Measurements from ENCODE around the gene JUN.

The JUN gene

DNA sequence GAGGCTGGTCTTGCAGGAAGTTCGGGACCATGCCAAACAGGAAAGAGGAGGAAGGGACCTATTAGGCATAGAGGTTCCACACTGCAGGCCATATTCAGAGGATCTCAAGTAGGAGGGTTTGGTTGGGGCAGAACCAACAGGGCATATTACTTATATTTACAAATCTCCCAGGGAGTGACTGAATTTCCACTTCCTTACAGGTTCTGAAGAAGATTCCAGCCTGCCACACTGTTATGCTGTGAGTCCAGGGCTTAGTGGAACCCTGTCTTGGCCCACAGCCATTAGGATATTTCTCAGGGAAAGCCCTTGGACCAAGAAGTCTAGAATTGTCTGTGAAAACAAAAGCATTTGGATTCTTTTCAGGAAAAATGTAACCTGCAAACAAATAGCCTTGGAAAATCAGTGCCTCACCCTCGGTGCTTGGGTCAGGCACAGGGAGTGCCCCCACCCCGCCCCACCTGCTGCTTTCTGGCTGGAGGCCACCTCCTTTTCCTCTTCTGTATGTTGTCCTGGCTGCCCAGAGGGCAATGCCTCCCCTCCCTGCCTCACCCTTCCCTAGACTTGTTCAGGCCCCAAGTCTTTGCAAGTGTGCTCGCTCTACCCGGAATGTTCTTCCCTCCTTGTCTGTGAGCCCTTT lies 41.0 kb upstream of the JUN start:
- no peak overlapping the region for H3K4me3 ChIP-seq (ENCODE audit: low read depth, low read length)
- CTCF ChIA-PET = no interaction called here
- no peaks in the 10 kb centered on the region for H3K4me1 ChIP-seq (ENCODE audit: control insufficient read depth, insufficient read depth, low read length)
- H3K27ac ChIP-seq (ENCODE audit: extremely low read depth, low read depth, low read length) = no peak overlapping the region
- POLR2A ChIA-PET = no interaction called here
- 0 out of 2 replicates have a peak, but pooled peaks cover 2% of the 10 kb centered on the region for H3K9me3 ChIP-seq (ENCODE audit: control insufficient read depth, insufficient read depth, low read depth, low read length)
- TF ChIP-seq KLF1 (tag by site-specific recombination; IDR thresholded peaks at IDR 0.05) (peak; percentile 76), ZNF24 (tag by site-specific recombination; IDR thresholded peaks at IDR 0.05) (no peak)
- H3K36me3 ChIP-seq (ENCODE audit: control insufficient read depth in 2 of 2, insufficient read depth in 1 of 2, low read length in 2 of 2) = no peaks in the 10 kb centered on the region

DNA sequence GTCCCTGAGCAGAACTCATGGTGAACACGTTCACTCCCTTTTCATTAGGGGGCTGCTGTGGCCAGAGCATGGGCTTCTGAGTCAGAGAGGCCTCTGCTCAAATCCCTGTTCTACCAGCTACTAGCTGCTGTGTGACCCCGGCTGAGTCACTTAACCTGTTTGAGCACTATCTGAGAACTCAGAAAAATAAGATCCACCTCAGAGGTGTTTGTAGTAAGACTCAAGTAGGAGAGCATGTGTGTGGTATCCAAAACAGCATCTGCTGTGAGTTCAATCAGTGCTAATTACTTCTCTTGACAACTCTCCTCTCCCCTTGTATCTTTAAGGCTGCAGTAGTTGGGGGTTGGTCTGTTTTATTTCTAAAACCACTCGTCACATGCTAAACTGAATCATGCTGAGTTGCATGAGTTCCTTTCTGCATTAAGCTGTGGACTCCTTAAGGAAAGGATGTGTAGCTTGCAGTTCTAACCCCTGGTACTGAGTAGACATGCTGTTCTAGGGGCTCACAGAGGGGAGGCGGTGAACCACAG lies 39.7 kb upstream of the JUN start:
- Histone ChIP-seq H3K4me3 (ENCODE audit: low read depth, low read length) (no peak overlapping the region), H3K4me1 (ENCODE audit: control insufficient read depth, insufficient read depth, low read length) (no peaks in the 10 kb centered on the region), H3K36me3 (ENCODE audit: control insufficient read depth in 2 of 2, insufficient read depth in 1 of 2, low read length in 2 of 2) (no peaks in the 10 kb centered on the region), H3K9me3 (ENCODE audit: control insufficient read depth, insufficient read depth, low read depth, low read length) (0 out of 2 replicates have a peak, but pooled peaks cover 2% of the 10 kb centered on the region), H3K27ac (ENCODE audit: extremely low read depth, low read depth, low read length) (no peak overlapping the region)
- CTCF ChIA-PET = interaction anchor here (0.5 to 0.6 kb wide), 2 partner anchors 25 to 735 kb away, joined by 3 read pairs; no protein-coding TSS in a partner anchor
- POLR2A ChIA-PET = no interaction called here
- TF ChIP-seq GLIS1 (tag by site-specific recombination; IDR thresholded peaks at IDR 0.05) (peak; percentile 53), MZF1 (tag by site-specific recombination; IDR thresholded peaks at IDR 0.05; ENCODE audit: borderline replicate concordance) (no peak)

DNA sequence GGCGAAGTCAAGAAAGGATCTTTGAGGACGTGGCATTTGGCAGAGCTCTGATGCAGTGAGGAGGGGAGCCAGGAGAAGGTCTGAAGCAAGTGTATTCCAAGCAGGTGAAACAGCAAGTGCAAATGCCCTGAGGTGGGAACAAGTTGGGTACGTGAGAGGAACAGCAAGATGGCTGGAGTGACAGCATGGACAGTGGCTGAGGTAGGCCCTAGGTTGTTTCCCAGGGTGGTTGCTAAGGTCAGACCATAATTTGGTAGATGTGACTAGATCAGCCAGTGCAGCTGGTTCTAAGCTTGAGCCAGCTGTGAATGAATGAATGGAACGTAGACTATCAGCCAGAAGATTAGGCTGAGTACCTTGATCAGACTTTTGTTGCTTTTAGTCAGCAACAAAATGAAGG lies 37.5 kb upstream of the JUN start:
- H3K4me3 ChIP-seq (ENCODE audit: low read depth, low read length) = no peak overlapping the region
- H3K4me1 ChIP-seq (ENCODE audit: control insufficient read depth, insufficient read depth, low read length) = no peaks in the 10 kb centered on the region
- H3K9me3 ChIP-seq (ENCODE audit: control insufficient read depth, insufficient read depth, low read depth, low read length) = no peaks in the 10 kb centered on the region
- POLR2A ChIA-PET = no interaction called here
- no peaks in the 10 kb centered on the region for H3K36me3 ChIP-seq (ENCODE audit: control insufficient read depth in 2 of 2, insufficient read depth in 1 of 2, low read length in 2 of 2)
- TF ChIP-seq ZNF157 (tag by site-specific recombination; IDR thresholded peaks at IDR 0.05) = no peak
- peak; percentile 88 for TF ChIP-seq ZNF623 (tag by site-specific recombination; IDR thresholded peaks at IDR 0.05)
- CTCF ChIA-PET = no interaction called here
- H3K27ac ChIP-seq (ENCODE audit: extremely low read depth, low read depth, low read length) = no peak overlapping the region

DNA sequence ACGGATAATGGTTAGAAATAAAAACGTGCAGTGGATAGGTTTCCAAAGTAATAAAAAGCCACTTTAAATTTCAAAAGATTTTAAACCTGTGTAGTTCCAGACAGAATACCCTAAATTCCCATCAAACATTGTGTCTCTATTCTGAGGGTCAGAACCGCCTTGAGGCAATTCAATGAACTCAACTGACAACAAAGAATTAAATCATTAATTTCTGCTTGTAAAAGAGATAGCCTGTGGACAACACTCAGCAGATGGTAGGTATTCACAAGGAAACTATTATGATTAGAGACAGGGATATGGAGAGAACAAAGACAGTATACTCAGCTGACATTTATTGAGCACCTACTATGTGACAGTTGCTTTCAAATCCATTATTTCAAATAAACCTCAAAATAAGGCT lies 35.1 kb upstream of the JUN start:
- CTCF ChIA-PET = interaction anchor here (0.6 kb wide), 1 partner anchor 259 kb away, joined by 3 read pairs; no protein-coding TSS in a partner anchor
- no peak overlapping the region for H3K4me3 ChIP-seq (ENCODE audit: low read depth, low read length)
- H3K4me1 ChIP-seq (ENCODE audit: control insufficient read depth, insufficient read depth, low read length) = peaks cover 7% of the 10 kb centered on the region
- POLR2A ChIA-PET = interaction anchor here (1.5 kb wide), 1 partner anchor 35 kb away, joined by 6 read pairs; the partner anchor contains the start of gene JUN
- H3K9me3 ChIP-seq (ENCODE audit: control insufficient read depth, insufficient read depth, low read depth, low read length) = no peaks in the 10 kb centered on the region
- TF ChIP-seq ZBTB1 (tag by site-specific recombination; IDR thresholded peaks at IDR 0.05) (no peak), ZNF664 (tag by site-specific recombination; IDR thresholded peaks at IDR 0.05) (peak; percentile 69), HOXD13 (CRISPR knock-in tag; IDR thresholded peaks at IDR 0.05; ENCODE audit: borderline replicate concordance) (0 out of 2 replicates have a peak, but pooled peaks have one; percentile 22)
- no peak overlapping the region for H3K27ac ChIP-seq (ENCODE audit: extremely low read depth, low read depth, low read length)
- H3K36me3 ChIP-seq (ENCODE audit: control insufficient read depth in 2 of 2, insufficient read depth in 1 of 2, low read length in 2 of 2) = no peaks in the 10 kb centered on the region

DNA sequence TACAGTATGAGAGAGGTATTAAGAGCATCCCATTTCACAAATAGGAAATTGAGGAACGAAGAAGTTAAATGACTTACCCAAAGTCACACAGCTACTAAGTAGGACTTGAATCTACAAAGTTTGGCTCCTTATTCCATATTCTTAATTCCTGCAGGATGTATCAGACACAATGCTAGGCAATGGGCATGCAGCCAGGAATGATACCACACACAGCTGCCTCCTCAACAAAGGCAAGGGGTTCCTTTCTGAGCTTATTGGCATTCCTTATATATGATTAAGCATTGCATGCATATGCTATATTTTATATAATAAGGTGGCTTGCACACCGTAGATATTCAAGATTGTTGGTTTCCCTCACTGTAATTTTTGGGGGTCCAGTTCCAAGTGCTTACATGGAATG lies 34.2 kb upstream of the JUN start:
- Histone ChIP-seq H3K4me1 (ENCODE audit: control insufficient read depth, insufficient read depth, low read length) (peaks cover 7% of the 10 kb centered on the region), H3K9me3 (ENCODE audit: control insufficient read depth, insufficient read depth, low read depth, low read length) (no peaks in the 10 kb centered on the region), H3K27ac (ENCODE audit: extremely low read depth, low read depth, low read length) (no peak overlapping the region), H3K36me3 (ENCODE audit: control insufficient read depth in 2 of 2, insufficient read depth in 1 of 2, low read length in 2 of 2) (no peaks in the 10 kb centered on the region), H3K4me3 (ENCODE audit: low read depth, low read length) (no peak overlapping the region)
- ChIA-PET CTCF (no interaction called here), POLR2A (interaction anchor here (1.5 kb wide), 1 partner anchor 34 kb away, joined by 6 read pairs; the partner anchor contains the start of gene JUN)
- TF ChIP-seq ZNF768 (tag by site-specific recombination; IDR thresholded peaks at IDR 0.05) (no peak), ZBTB20 (tag by site-specific recombination; IDR thresholded peaks at IDR 0.05) (peak; percentile 57; the same call in 1 of the 2 replicates), ZBTB1 (tag by site-specific recombination; IDR thresholded peaks at IDR 0.05) (no peak)
